ENCODE results near the gene TP73.

- TF ChIP-seq CTCF (IDR thresholded peaks at IDR 0.05; ENCODE audit: low read depth, low read length) = no peak
- no peak for TF ChIP-seq EZH2phosphoT487 (IDR thresholded peaks at IDR 0.05; ENCODE audit: low read depth)
These were observed 44.4 kb downstream of the TP73 start for GRCh38 chr1:3696689-3697088.
